AG04450 (cell line): ENCODE measurements around the gene RRP8. TPM values are rescaled to one million over a fixed set of nuclear protein-coding genes. Genes with fewer than 3 reads are reported as not detected.
A peak's percentile ranks its signal among the peaks of the same experiment; 100 is the strongest.

Source experiments
- CTCF ChIA-PET: fragments of 300-600, 350-600 bp; formaldehyde crosslinking; extraction: SDS; loops from one replicate; lab custom pipeline; 2022; ENCODE audit warnings: antibody characterized with exemption, inconsistent platforms; lab: Charles Lee
- POLR2A ChIA-PET: fragments of 350-600 bp; formaldehyde crosslinking; extraction: SDS; loops from one replicate; lab custom pipeline; 2021; ENCODE audit warnings: antibody characterized with exemption, inconsistent platforms; lab: Yijun Ruan, JAX
- DNase-seq: peaks from one replicate; pipeline ENCODE4 v3.0.0-alpha.2; 2011; ENCODE audit warnings: low read depth, low spot score
- H3K27ac ChIP-seq: one replicate; pipeline ENCODE4 v1.5.1; 2012; ENCODE audit warnings: low read depth, low read length, control low read depth
- H3K27me3 ChIP-seq: one replicate; pipeline ENCODE4 v1.6.0; 2012; ENCODE audit warnings: low read length; ENCODE audit not compliant: control insufficient read depth, insufficient read depth
- H3K4me3 ChIP-seq: 2 replicates; pipeline ENCODE4 v1.5.1; 2011; ENCODE audit warnings: mild to moderate bottlenecking, low read depth, low read length, control low read depth
- H3K9me3 ChIP-seq: 2 replicates; pipeline ENCODE4 v1.5.1; 2012; ENCODE audit warnings: low read length; ENCODE audit not compliant: control insufficient read depth, insufficient read depth
- CTCF ChIP-seq: IDR thresholded peaks from 2 replicates; pipeline ENCODE4 v1.5.1; 2011; ENCODE audit warnings: low read depth, low read length, control low read depth, inconsistent platforms
- polyA plus RNA-seq: library from polyadenylated mRNA; depleted of rRNA; stranded (reverse); fragments of >200 nt; gene quantifications from 2 replicates; pipeline ENCODE4 v1.2.3, GENCODE V29; 2011

RRP8 gene
- polyA plus RNA-seq, 1 experiment: 16.3 TPM

GRCh38 chr11:6622261-6623171 is 19.1 kb upstream of the RRP8 start:
- H3K9me3 ChIP-seq: no peaks in the 10 kb centered on the region; the same call in 1 of the 2 replicates
- H3K27ac ChIP-seq: no peak overlapping the region
- ChIA-PET POLR2A (interaction anchor here (0.9 to 1.2 kb wide), 2 partner anchors 11 to 13 kb away, joined by 3 to 7 read pairs; partner anchors contain the start of gene TAF10), CTCF (no interaction called here)
- no peak for TF ChIP-seq CTCF
- no peak for DNase-seq
- H3K27me3 ChIP-seq: peaks cover 2% of the 10 kb centered on the region
- H3K4me3 ChIP-seq: no peak overlapping the region

GRCh38 chr11:6621711-6622211 is 18.3 kb upstream of the RRP8 start:
- Histone ChIP-seq H3K27me3 (peaks cover 2% of the 10 kb centered on the region), H3K9me3 (no peaks in the 10 kb centered on the region; the same call in 1 of the 2 replicates), H3K4me3 (no peak overlapping the region), H3K27ac (no peak overlapping the region)
- DNase-seq: no peak
- TF ChIP-seq CTCF: no peak
- CTCF ChIA-PET: interaction anchor here (1.5 kb wide), 1 partner anchor 61 kb away, joined by 6 read pairs; the partner anchor contains the start of gene MRPL17
- POLR2A ChIA-PET: interaction anchor here (0.9 to 1.4 kb wide), 3 partner anchors 10 to 61 kb away, joined by 3 to 7 read pairs (median 7); partner anchors contain the start of genes MRPL17 and TAF10

- ChIA-PET POLR2A (interaction anchor here (1.4 kb wide), 1 partner anchor 62 kb away, joined by 7 read pairs; the partner anchor contains the start of gene MRPL17), CTCF (interaction anchor here (1.5 to 2.7 kb wide), 2 partner anchors 47 to 63 kb away, joined by 6 to 9 read pairs; partner anchors contain the start of gene MRPL17)
- TF ChIP-seq CTCF: no peak
- peaks cover 2% of the 10 kb centered on the region for H3K27me3 ChIP-seq
- H3K4me3 ChIP-seq: no peak overlapping the region
- no peak overlapping the region for H3K27ac ChIP-seq
- DNase-seq: no peak
- H3K9me3 ChIP-seq: no peaks in the 10 kb centered on the region; the same call in 1 of the 2 replicates
Observed at GRCh38 chr11:6620636-6621035, 17.2 kb upstream of the RRP8 start.

- peak; percentile 86 for DNase-seq
- Histone ChIP-seq H3K4me3 (peak within 1 kb of the TSS; percentile 93), H3K9me3 (no peaks in the 10 kb centered on the region; the same call in 1 of the 2 replicates), H3K27me3 (peaks cover 2% of the 10 kb centered on the region), H3K27ac (peak within 1 kb of the TSS; percentile 73)
- CTCF ChIA-PET: interaction anchor here (1.0 to 3.4 kb wide), 9 partner anchors 11 to 240 kb away, joined by 3 to 44 read pairs (median 10); partner anchors contain the start of gene MRPL17
- no peak for TF ChIP-seq CTCF
- POLR2A ChIA-PET: interaction anchor here (0.5 to 1.8 kb wide), 5 partner anchors 11 to 291 kb away, joined by 5 to 12 read pairs (median 10); partner anchors contain the start of genes ILK, MRPL17 and RRP8
Observed at GRCh38 chr11:6619004-6619745, 15.8 kb upstream of the RRP8 start, which contains the start of gene TPP1. TSS of gene TPP1 (minus strand) at chr11:6619422. CDS start at chr11:6619400, 22 bp downstream.
